ENCODE data around the gene WDR45B.

- TF ChIP-seq POLR2A (IDR thresholded peaks at IDR 0.05) (no peak), EP300 (IDR thresholded peaks at IDR 0.05) (no peak)
- TF ChIP-seq, protein P1, sequence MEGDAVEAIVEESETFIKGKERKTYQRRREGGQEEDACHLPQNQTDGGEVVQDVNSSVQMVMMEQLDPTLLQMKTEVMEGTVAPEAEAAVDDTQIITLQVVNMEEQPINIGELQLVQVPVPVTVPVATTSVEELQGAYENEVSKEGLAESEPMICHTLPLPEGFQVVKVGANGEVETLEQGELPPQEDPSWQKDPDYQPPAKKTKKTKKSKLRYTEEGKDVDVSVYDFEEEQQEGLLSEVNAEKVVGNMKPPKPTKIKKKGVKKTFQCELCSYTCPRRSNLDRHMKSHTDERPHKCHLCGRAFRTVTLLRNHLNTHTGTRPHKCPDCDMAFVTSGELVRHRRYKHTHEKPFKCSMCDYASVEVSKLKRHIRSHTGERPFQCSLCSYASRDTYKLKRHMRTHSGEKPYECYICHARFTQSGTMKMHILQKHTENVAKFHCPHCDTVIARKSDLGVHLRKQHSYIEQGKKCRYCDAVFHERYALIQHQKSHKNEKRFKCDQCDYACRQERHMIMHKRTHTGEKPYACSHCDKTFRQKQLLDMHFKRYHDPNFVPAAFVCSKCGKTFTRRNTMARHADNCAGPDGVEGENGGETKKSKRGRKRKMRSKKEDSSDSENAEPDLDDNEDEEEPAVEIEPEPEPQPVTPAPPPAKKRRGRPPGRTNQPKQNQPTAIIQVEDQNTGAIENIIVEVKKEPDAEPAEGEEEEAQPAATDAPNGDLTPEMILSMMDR (IDR thresholded peaks at IDR 0.05) = no peak
Observed at GRCh38 chr17:82565551-82565950, 82.7 kb downstream of the WDR45B start.

Measured in sigmoid colon (tissue), 4 donors.